Astrocyte (in vitro differentiated cells and primary cell): Measurements from ENCODE around the gene FSTL4. TPM values are rescaled to one million over a fixed set of nuclear protein-coding genes. Genes with fewer than 3 reads are reported as not detected.

Experiments used
- DNase-seq: peaks from one replicate; pipeline ENCODE4 v3.0.0-alpha.2; 2010; ENCODE audit warnings: low read depth
- FAIRE-seq: peaks from 2 replicates; lab custom pipeline; 2011; peaks lifted over from hg19 to GRCh38; lab: Jason Lieb, UNC
- H2AFZ ChIP-seq: 2 replicates; pipeline ENCODE4 v1.6.0; 2012; ENCODE audit warnings: low read depth, low read length, inconsistent platforms
- H3K27ac ChIP-seq: 2 replicates; pipeline ENCODE4 v1.5.1; 2011; ENCODE audit warnings: low read depth, low read length, inconsistent platforms
- H3K27me3 ChIP-seq: 2 replicates; pipeline ENCODE4 v1.6.0; 2011; ENCODE audit warnings: low read length, inconsistent platforms; ENCODE audit not compliant: insufficient read depth
- H3K36me3 ChIP-seq: 2 replicates; pipeline ENCODE4 v1.5.1; 2011; ENCODE audit warnings: low read length, inconsistent platforms; ENCODE audit not compliant: insufficient read depth
- H3K4me1 ChIP-seq: 2 replicates; pipeline ENCODE4 v1.5.1; 2011; ENCODE audit warnings: low read length, inconsistent platforms; ENCODE audit not compliant: insufficient read depth
- H3K4me2 ChIP-seq: 2 replicates; pipeline ENCODE4 v1.6.0; 2012; ENCODE audit warnings: low read length, inconsistent platforms
- H3K4me3 ChIP-seq: 2 replicates; pipeline ENCODE4 v1.5.1; 2011; ENCODE audit warnings: low read depth, mild to moderate bottlenecking, low read length, inconsistent platforms; ENCODE audit not compliant: insufficient read depth
- H3K79me2 ChIP-seq: 2 replicates; pipeline ENCODE4 v1.6.0; 2012; ENCODE audit warnings: mild to moderate bottlenecking, low read length, inconsistent platforms; ENCODE audit not compliant: insufficient read depth
- H3K9ac ChIP-seq: 2 replicates; pipeline ENCODE4 v1.6.0; 2012; ENCODE audit warnings: mild to moderate bottlenecking, low read length, inconsistent platforms
- H3K9me3 ChIP-seq: 2 replicates; pipeline ENCODE4 v1.5.1; 2012; ENCODE audit warnings: low read depth, mild to moderate bottlenecking, low read length, inconsistent platforms; ENCODE audit not compliant: insufficient read depth
- H4K20me1 ChIP-seq: 2 replicates; pipeline ENCODE4 v1.6.0; 2012; ENCODE audit warnings: low read length, inconsistent platforms; ENCODE audit not compliant: insufficient read depth
- H3K27ac Mint-ChIP-seq: one replicate; pipeline ENCODE4 v1.8.0; 2021; ENCODE audit warnings: mild to moderate bottlenecking, mixed read lengths; ENCODE audit not compliant: unreplicated experiment
- H3K27me3 Mint-ChIP-seq: one replicate; pipeline ENCODE4 v1.8.0; 2021; ENCODE audit warnings: low read depth, mixed read lengths; ENCODE audit not compliant: unreplicated experiment
- H3K36me3 Mint-ChIP-seq: one replicate; pipeline ENCODE4 v1.8.0; 2021; ENCODE audit warnings: low read depth, mixed read lengths; ENCODE audit not compliant: unreplicated experiment
- H3K4me1 Mint-ChIP-seq: one replicate; pipeline ENCODE4 v1.8.0; 2021; ENCODE audit warnings: low read depth, mixed read lengths; ENCODE audit not compliant: unreplicated experiment
- H3K4me3 Mint-ChIP-seq: one replicate; pipeline ENCODE4 v1.8.0; 2021; ENCODE audit warnings: mild to moderate bottlenecking, moderate library complexity, mixed read lengths; ENCODE audit not compliant: unreplicated experiment
- H3K9me3 Mint-ChIP-seq: one replicate; pipeline ENCODE4 v1.8.0; 2021; ENCODE audit warnings: mild to moderate bottlenecking, mixed read lengths; ENCODE audit not compliant: unreplicated experiment
- EZH2 ChIP-seq: IDR thresholded peaks from 2 replicates; pipeline ENCODE4 v1.6.1; 2012; ENCODE audit warnings: mild to moderate bottlenecking, low read length, inconsistent platforms; ENCODE audit not compliant: insufficient read depth
- total RNA-seq: library from RNA; stranded (reverse); gene quantifications from 2 replicates; pipeline ENCODE4 v1.2.1, GENCODE V29; 2021
- TF ChIP-seq, protein P1 (sequence below): IDR thresholded peaks from 2 replicates; pipeline ENCODE4 v1.5.1; 2011; ENCODE audit warnings: low read depth, mild to moderate bottlenecking, inconsistent platforms, low read length, moderate library complexity; ENCODE audit not compliant: insufficient read depth

Gene FSTL4
- total RNA-seq, 1 donor from 2014 or later, result not detected

DNA sequence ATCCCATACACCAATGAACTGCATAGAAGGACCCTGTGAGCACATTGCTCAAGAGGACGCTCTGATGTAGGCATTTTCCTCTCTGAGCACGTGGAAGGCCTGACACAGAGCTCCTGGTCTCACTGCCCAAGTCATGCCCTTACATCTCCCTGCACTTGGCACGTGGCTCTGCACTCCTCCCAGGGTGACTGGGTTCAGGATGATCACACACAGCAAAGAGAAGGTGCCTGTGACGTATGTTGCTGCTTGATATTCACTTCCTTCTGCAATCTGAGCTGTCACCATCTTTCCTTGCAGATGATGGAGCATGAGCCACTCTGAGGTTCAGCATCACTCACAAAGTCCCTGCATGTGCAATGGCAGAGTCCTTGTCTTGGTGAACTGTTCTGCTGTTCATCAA lies 125.2 kb downstream of the FSTL4 start:
- H3K4me1 Mint-ChIP-seq, result no peaks in the 10 kb centered on the region
- no peak overlapping the region for H3K27ac ChIP-seq
- peaks cover 2% of the 10 kb centered on the region for H3K9me3 ChIP-seq
- no peak overlapping the region for H3K27ac Mint-ChIP-seq
- DNase-seq, result no peak
- H3K9ac ChIP-seq, result no peak overlapping the region
- H3K27me3 ChIP-seq, result peaks cover 11% of the 10 kb centered on the region
- FAIRE-seq, result no peak
- H3K4me3 ChIP-seq, result no peak overlapping the region
- H3K36me3 Mint-ChIP-seq, result no peaks in the 10 kb centered on the region
- no peaks in the 10 kb centered on the region for H3K79me2 ChIP-seq
- no peak for TF ChIP-seq EZH2
- TF ChIP-seq, protein P1, sequence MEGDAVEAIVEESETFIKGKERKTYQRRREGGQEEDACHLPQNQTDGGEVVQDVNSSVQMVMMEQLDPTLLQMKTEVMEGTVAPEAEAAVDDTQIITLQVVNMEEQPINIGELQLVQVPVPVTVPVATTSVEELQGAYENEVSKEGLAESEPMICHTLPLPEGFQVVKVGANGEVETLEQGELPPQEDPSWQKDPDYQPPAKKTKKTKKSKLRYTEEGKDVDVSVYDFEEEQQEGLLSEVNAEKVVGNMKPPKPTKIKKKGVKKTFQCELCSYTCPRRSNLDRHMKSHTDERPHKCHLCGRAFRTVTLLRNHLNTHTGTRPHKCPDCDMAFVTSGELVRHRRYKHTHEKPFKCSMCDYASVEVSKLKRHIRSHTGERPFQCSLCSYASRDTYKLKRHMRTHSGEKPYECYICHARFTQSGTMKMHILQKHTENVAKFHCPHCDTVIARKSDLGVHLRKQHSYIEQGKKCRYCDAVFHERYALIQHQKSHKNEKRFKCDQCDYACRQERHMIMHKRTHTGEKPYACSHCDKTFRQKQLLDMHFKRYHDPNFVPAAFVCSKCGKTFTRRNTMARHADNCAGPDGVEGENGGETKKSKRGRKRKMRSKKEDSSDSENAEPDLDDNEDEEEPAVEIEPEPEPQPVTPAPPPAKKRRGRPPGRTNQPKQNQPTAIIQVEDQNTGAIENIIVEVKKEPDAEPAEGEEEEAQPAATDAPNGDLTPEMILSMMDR, result no peak
- H2AFZ ChIP-seq, result no peak overlapping the region
- H3K4me2 ChIP-seq, result no peak overlapping the region
- no peaks in the 10 kb centered on the region for H3K9me3 Mint-ChIP-seq
- peaks cover 34% of the 10 kb centered on the region for H3K27me3 Mint-ChIP-seq
- no peaks in the 10 kb centered on the region for H4K20me1 ChIP-seq
- no peak overlapping the region for H3K4me3 Mint-ChIP-seq
- no peaks in the 10 kb centered on the region for H3K36me3 ChIP-seq
- no peaks in the 10 kb centered on the region for H3K4me1 ChIP-seq

DNA sequence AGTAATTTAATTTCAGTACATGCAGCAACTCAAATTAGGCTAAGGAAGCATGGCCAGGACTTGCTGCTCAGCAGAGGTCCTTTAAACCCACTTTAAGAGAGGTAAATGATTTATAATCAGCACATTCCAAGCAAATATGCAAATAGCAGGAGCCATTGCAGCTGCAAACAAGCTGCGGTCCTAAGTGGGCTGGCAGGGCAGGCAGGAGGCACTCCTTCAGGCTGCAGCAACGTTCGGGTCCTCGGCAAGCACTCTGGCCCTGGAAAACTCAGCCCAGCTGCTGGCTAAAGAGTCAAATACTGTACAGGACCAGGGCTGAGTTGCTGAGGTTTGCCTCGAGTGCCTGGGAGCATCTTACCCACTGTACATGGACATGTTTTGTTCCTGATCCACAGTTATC lies 126.9 kb downstream of the FSTL4 start:
- no peak for TF ChIP-seq EZH2
- TF ChIP-seq, protein P1, result no peak
- Mint-ChIP-seq H3K27me3 (peaks cover 36% of the 10 kb centered on the region), H3K27ac (no peak overlapping the region), H3K4me1 (no peaks in the 10 kb centered on the region), H3K9me3 (no peaks in the 10 kb centered on the region), H3K36me3 (no peaks in the 10 kb centered on the region), H3K4me3 (no peak overlapping the region)
- Histone ChIP-seq H2AFZ (no peak overlapping the region), H3K4me1 (no peaks in the 10 kb centered on the region), H3K27me3 (peaks cover 11% of the 10 kb centered on the region), H3K36me3 (no peaks in the 10 kb centered on the region), H4K20me1 (no peaks in the 10 kb centered on the region), H3K9me3 (peaks cover 2% of the 10 kb centered on the region), H3K79me2 (no peaks in the 10 kb centered on the region), H3K27ac (no peak overlapping the region), H3K9ac (no peak overlapping the region), H3K4me2 (no peak overlapping the region), H3K4me3 (no peak overlapping the region)
- DNase-seq (no peak), FAIRE-seq (no peak)

DNA sequence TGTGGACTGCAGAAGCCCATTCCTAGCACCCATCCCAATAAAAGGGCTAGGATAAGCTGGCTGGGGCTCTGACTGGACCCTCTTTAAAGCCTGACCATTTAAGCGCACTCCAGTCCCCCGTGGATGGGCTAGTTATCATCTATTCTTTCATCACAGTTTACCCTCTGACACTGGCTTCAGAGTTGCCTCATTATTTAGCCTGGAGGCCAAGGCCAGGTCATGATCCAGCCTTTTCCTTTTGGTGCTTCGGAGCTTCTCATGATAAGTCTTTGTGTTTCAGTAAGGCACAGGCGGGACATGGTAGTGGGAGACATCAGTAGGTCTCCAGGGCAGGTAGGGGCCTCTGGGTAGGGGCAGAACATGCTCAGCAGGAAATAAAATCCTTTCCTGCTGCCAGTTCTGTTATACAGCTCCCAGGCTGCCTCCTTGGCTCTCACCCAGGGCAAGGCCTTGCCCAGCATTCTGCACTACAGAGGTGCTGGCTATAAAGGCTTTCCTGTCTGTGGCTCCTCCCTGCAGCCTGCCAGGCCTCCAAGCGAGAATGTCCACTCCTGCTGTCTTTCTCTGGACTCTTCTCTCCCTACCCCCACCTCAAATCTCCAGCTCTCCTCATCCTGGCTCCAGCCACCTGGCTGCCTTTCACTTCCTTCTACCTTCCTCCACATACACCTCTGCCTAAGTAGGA lies 128.8 kb downstream of the FSTL4 start:
- Histone ChIP-seq H3K27ac (no peak overlapping the region), H4K20me1 (no peaks in the 10 kb centered on the region), H3K79me2 (no peaks in the 10 kb centered on the region), H3K4me3 (no peak overlapping the region), H3K36me3 (no peaks in the 10 kb centered on the region), H2AFZ (no peak overlapping the region), H3K4me2 (no peak overlapping the region), H3K4me1 (no peaks in the 10 kb centered on the region), H3K9me3 (peaks cover 2% of the 10 kb centered on the region), H3K27me3 (peaks cover 11% of the 10 kb centered on the region), H3K9ac (no peak overlapping the region)
- H3K9me3 Mint-ChIP-seq, result no peaks in the 10 kb centered on the region
- no peak overlapping the region for H3K4me3 Mint-ChIP-seq
- no peak for DNase-seq
- peaks cover 41% of the 10 kb centered on the region for H3K27me3 Mint-ChIP-seq
- no peaks in the 10 kb centered on the region for H3K36me3 Mint-ChIP-seq
- no peak for TF ChIP-seq EZH2
- TF ChIP-seq, protein P1, result no peak
- no peak for FAIRE-seq
- H3K4me1 Mint-ChIP-seq, result no peaks in the 10 kb centered on the region
- no peak overlapping the region for H3K27ac Mint-ChIP-seq
